Measurements from ENCODE around the gene TRIP13.
A peak's percentile ranks its signal among the peaks of the same experiment; 100 is the strongest.

Gene TRIP13

GRCh38 chr5:884345-885126 lies 8.1 kb upstream of the TRIP13 start:
- Histone ChIP-seq H3K36me3 (ENCODE audit: control insufficient read depth, insufficient read depth, low read length) (peaks cover 49% of the 10 kb centered on the region), H3K4me1 (ENCODE audit: control insufficient read depth, insufficient read depth, low read length) (no peaks in the 10 kb centered on the region), H3K27ac (ENCODE audit: low read depth, low read length) (no peak overlapping the region), H3K9ac (ENCODE audit: low read length) (no peak overlapping the region), H3K4me3 (ENCODE audit: low read length) (no peak overlapping the region), H3K27me3 (ENCODE audit: control insufficient read depth, insufficient read depth, low read length) (no peaks in the 10 kb centered on the region)

- Histone ChIP-seq H3K27ac (ENCODE audit: low read depth, low read length) (no peak overlapping the region), H3K4me3 (ENCODE audit: low read length) (no peak overlapping the region), H3K4me1 (ENCODE audit: control insufficient read depth, insufficient read depth, low read length) (no peaks in the 10 kb centered on the region), H3K27me3 (ENCODE audit: control insufficient read depth, insufficient read depth, low read length) (no peaks in the 10 kb centered on the region), H3K9ac (ENCODE audit: low read length) (no peak overlapping the region), H3K36me3 (ENCODE audit: control insufficient read depth, insufficient read depth, low read length) (peaks cover 51% of the 10 kb centered on the region)
Observed at GRCh38 chr5:885127-885442, 7.6 kb upstream of the TRIP13 start.

GRCh38 chr5:885529-885928 lies 7.2 kb upstream of the TRIP13 start:
- Histone ChIP-seq H3K27me3 (ENCODE audit: control insufficient read depth, insufficient read depth, low read length) (no peaks in the 10 kb centered on the region), H3K9ac (ENCODE audit: low read length) (no peak overlapping the region), H3K4me3 (ENCODE audit: low read length) (no peak overlapping the region), H3K4me1 (ENCODE audit: control insufficient read depth, insufficient read depth, low read length) (no peaks in the 10 kb centered on the region), H3K27ac (ENCODE audit: low read depth, low read length) (no peak overlapping the region), H3K36me3 (ENCODE audit: control insufficient read depth, insufficient read depth, low read length) (peaks cover 53% of the 10 kb centered on the region)

- Histone ChIP-seq H3K9ac (ENCODE audit: low read length) (no peak overlapping the region), H3K27me3 (ENCODE audit: control insufficient read depth, insufficient read depth, low read length) (no peaks in the 10 kb centered on the region), H3K4me1 (ENCODE audit: control insufficient read depth, insufficient read depth, low read length) (no peaks in the 10 kb centered on the region), H3K4me3 (ENCODE audit: low read length) (no peak overlapping the region), H3K36me3 (ENCODE audit: control insufficient read depth, insufficient read depth, low read length) (peaks cover 51% of the 10 kb centered on the region), H3K27ac (ENCODE audit: low read depth, low read length) (no peak overlapping the region)
Observed at GRCh38 chr5:886036-886435, 6.6 kb upstream of the TRIP13 start.

- H3K4me1 ChIP-seq (ENCODE audit: control insufficient read depth, insufficient read depth, low read length): peaks cover 4% of the 10 kb centered on the region
- no peak overlapping the region for H3K27ac ChIP-seq (ENCODE audit: low read depth, low read length)
- no peak overlapping the region for H3K9ac ChIP-seq (ENCODE audit: low read length)
- no peak overlapping the region for H3K4me3 ChIP-seq (ENCODE audit: low read length)
- no peaks in the 10 kb centered on the region for H3K27me3 ChIP-seq (ENCODE audit: control insufficient read depth, insufficient read depth, low read length)
- H3K36me3 ChIP-seq (ENCODE audit: control insufficient read depth, insufficient read depth, low read length): peaks cover 46% of the 10 kb centered on the region
Observed at GRCh38 chr5:886716-887325, 5.9 kb upstream of the TRIP13 start.

GRCh38 chr5:887947-888637 lies 4.6 kb upstream of the TRIP13 start:
- Histone ChIP-seq H3K4me3 (ENCODE audit: low read length) (no peak overlapping the region), H3K4me1 (ENCODE audit: control insufficient read depth, insufficient read depth, low read length) (peaks cover 5% of the 10 kb centered on the region), H3K27me3 (ENCODE audit: control insufficient read depth, insufficient read depth, low read length) (no peaks in the 10 kb centered on the region), H3K27ac (ENCODE audit: low read depth, low read length) (no peak overlapping the region), H3K9ac (ENCODE audit: low read length) (no peak overlapping the region), H3K36me3 (ENCODE audit: control insufficient read depth, insufficient read depth, low read length) (peaks cover 40% of the 10 kb centered on the region)

GRCh38 chr5:888638-889035 lies 4.0 kb upstream of the TRIP13 start:
- H3K4me3 ChIP-seq (ENCODE audit: low read length): no peak overlapping the region
- no peak overlapping the region for H3K27ac ChIP-seq (ENCODE audit: low read depth, low read length)
- H3K36me3 ChIP-seq (ENCODE audit: control insufficient read depth, insufficient read depth, low read length): peaks cover 36% of the 10 kb centered on the region
- H3K9ac ChIP-seq (ENCODE audit: low read length): no peak overlapping the region
- H3K4me1 ChIP-seq (ENCODE audit: control insufficient read depth, insufficient read depth, low read length): peaks cover 5% of the 10 kb centered on the region
- no peaks in the 10 kb centered on the region for H3K27me3 ChIP-seq (ENCODE audit: control insufficient read depth, insufficient read depth, low read length)

GRCh38 chr5:889075-889710 lies 3.5 kb upstream of the TRIP13 start:
- no peak overlapping the region for H3K4me3 ChIP-seq (ENCODE audit: low read length)
- H3K27me3 ChIP-seq (ENCODE audit: control insufficient read depth, insufficient read depth, low read length): no peaks in the 10 kb centered on the region
- H3K9ac ChIP-seq (ENCODE audit: low read length): no peak overlapping the region
- no peak overlapping the region for H3K27ac ChIP-seq (ENCODE audit: low read depth, low read length)
- H3K36me3 ChIP-seq (ENCODE audit: control insufficient read depth, insufficient read depth, low read length): peaks cover 32% of the 10 kb centered on the region
- H3K4me1 ChIP-seq (ENCODE audit: control insufficient read depth, insufficient read depth, low read length): peaks cover 5% of the 10 kb centered on the region

GRCh38 chr5:891117-891836 lies 1.4 kb upstream of the TRIP13 start:
- H3K36me3 ChIP-seq (ENCODE audit: control insufficient read depth, insufficient read depth, low read length): peaks cover 23% of the 10 kb centered on the region
- H3K9ac ChIP-seq (ENCODE audit: low read length): no peak overlapping the region
- no peaks in the 10 kb centered on the region for H3K27me3 ChIP-seq (ENCODE audit: control insufficient read depth, insufficient read depth, low read length)
- peak overlapping the region; percentile 85 for H3K4me3 ChIP-seq (ENCODE audit: low read length)
- peaks cover 5% of the 10 kb centered on the region for H3K4me1 ChIP-seq (ENCODE audit: control insufficient read depth, insufficient read depth, low read length)
- H3K27ac ChIP-seq (ENCODE audit: low read depth, low read length): no peak overlapping the region

GRCh38 chr5:891837-892393 lies 769 bp upstream of the TRIP13 start:
- peak overlapping the region; percentile 75 for H3K27ac ChIP-seq (ENCODE audit: low read depth, low read length)
- H3K4me1 ChIP-seq (ENCODE audit: control insufficient read depth, insufficient read depth, low read length): peaks cover 5% of the 10 kb centered on the region
- H3K4me3 ChIP-seq (ENCODE audit: low read length): peak overlapping the region; percentile 85
- peak overlapping the region; percentile 34 for H3K9ac ChIP-seq (ENCODE audit: low read length)
- no peaks in the 10 kb centered on the region for H3K27me3 ChIP-seq (ENCODE audit: control insufficient read depth, insufficient read depth, low read length)
- peaks cover 17% of the 10 kb centered on the region for H3K36me3 ChIP-seq (ENCODE audit: control insufficient read depth, insufficient read depth, low read length)

GRCh38 chr5:893137-893506 lies 438 bp downstream of the TRIP13 start:
- Histone ChIP-seq H3K36me3 (ENCODE audit: control insufficient read depth, insufficient read depth, low read length) (peaks cover 10% of the 10 kb centered on the region), H3K27ac (ENCODE audit: low read depth, low read length) (no peak overlapping the region), H3K4me1 (ENCODE audit: control insufficient read depth, insufficient read depth, low read length) (peaks cover 5% of the 10 kb centered on the region), H3K9ac (ENCODE audit: low read length) (no peak overlapping the region), H3K27me3 (ENCODE audit: control insufficient read depth, insufficient read depth, low read length) (no peaks in the 10 kb centered on the region), H3K4me3 (ENCODE audit: low read length) (peak overlapping the region; percentile 85)

GRCh38 chr5:893711-894110 lies 1.0 kb downstream of the TRIP13 start:
- no peaks in the 10 kb centered on the region for H3K27me3 ChIP-seq (ENCODE audit: control insufficient read depth, insufficient read depth, low read length)
- no peak overlapping the region for H3K27ac ChIP-seq (ENCODE audit: low read depth, low read length)
- peaks cover 5% of the 10 kb centered on the region for H3K4me1 ChIP-seq (ENCODE audit: control insufficient read depth, insufficient read depth, low read length)
- H3K9ac ChIP-seq (ENCODE audit: low read length): no peak overlapping the region
- no peak overlapping the region for H3K4me3 ChIP-seq (ENCODE audit: low read length)
- H3K36me3 ChIP-seq (ENCODE audit: control insufficient read depth, insufficient read depth, low read length): peaks cover 8% of the 10 kb centered on the region
